Liver (tissue), 9 donors: ENCODE data around the gene CMC1. TPM values are rescaled to one million over a fixed set of nuclear protein-coding genes. Genes with fewer than 3 reads are reported as not detected.

Experiments used
- DNase-seq: peaks from one replicate; pipeline ENCODE4 v3.0.0-alpha.2; 2017; ENCODE audit warnings: low spot score
- H3K27ac ChIP-seq, 2 donors: one replicate each; pipeline ENCODE4 v1.7.0; 2013; ENCODE audit warnings: inconsistent platforms in 2 of 2, low read length in 2 of 2, control low read depth in 1 of 2, low read depth in 1 of 2, mild to moderate bottlenecking in 1 of 2
- H3K27me3 ChIP-seq, 4 donors: one replicate each; pipeline versions ENCODE4 v1.6.1 to v1.7.0; 2013; ENCODE audit warnings: low read length in 3 of 4, inconsistent platforms in 1 of 4, mild to moderate bottlenecking in 1 of 4, moderate library complexity in 1 of 4; ENCODE audit not compliant: control insufficient read depth in 4 of 4, insufficient read depth in 4 of 4
- H3K36me3 ChIP-seq, 4 donors: one replicate each; pipeline versions ENCODE4 v1.6.1 to v1.7.0; 2013; ENCODE audit warnings: low read length in 3 of 4, mild to moderate bottlenecking in 3 of 4, low read depth in 1 of 4, moderate library complexity in 1 of 4; ENCODE audit not compliant: control insufficient read depth in 4 of 4, insufficient read depth in 3 of 4
- H3K4me1 ChIP-seq, 4 donors: one replicate each; pipeline versions ENCODE4 v1.6.1 to v1.7.0; 2013; ENCODE audit warnings: low read length in 3 of 4, mild to moderate bottlenecking in 3 of 4, moderate library complexity in 1 of 4; ENCODE audit not compliant: control insufficient read depth in 4 of 4, insufficient read depth in 4 of 4
- H3K4me3 ChIP-seq, 3 donors: one replicate each; pipeline versions ENCODE4 v1.6.1 to v1.7.0; 2013; ENCODE audit warnings: low read length in 3 of 3, control low read depth in 1 of 3, low read depth in 1 of 3, mild to moderate bottlenecking in 1 of 3
- H3K9ac ChIP-seq, 2 donors: one replicate each; pipeline ENCODE4 v1.7.0; 2013; ENCODE audit warnings: low read length in 2 of 2, mild to moderate bottlenecking in 2 of 2, moderate library complexity in 2 of 2, control low read depth in 1 of 2, low read depth in 1 of 2
- H3K9me3 ChIP-seq, 4 donors: one replicate each; pipeline versions ENCODE4 v1.6.1 to v1.7.0; 2013; ENCODE audit warnings: low read length in 3 of 4; ENCODE audit not compliant: control insufficient read depth in 4 of 4
- EGR1 ChIP-seq, 2 donors: IDR thresholded peaks; 2 replicates each; pipeline ENCODE4 v1.6.1; 2016 to 2018; ENCODE audit warnings: antibody characterized with exemption in 2 of 2, low read depth in 2 of 2
- FOXA1 ChIP-seq: IDR thresholded peaks from 2 replicates; pipeline ENCODE4 v1.6.1; 2016; ENCODE audit warnings: antibody characterized with exemption
- FOXA2 ChIP-seq: IDR thresholded peaks from 2 replicates; pipeline ENCODE4 v1.6.1; 2016; ENCODE audit warnings: antibody characterized with exemption
- GABPA ChIP-seq, 2 donors: IDR thresholded peaks in 1 of 2; conservative IDR thresholded peaks in 1 of 2; 2 replicates each; pipeline ENCODE4 v1.6.1; 2016; ENCODE audit warnings: antibody characterized with exemption in 2 of 2, mild to moderate bottlenecking in 1 of 2, moderate library complexity in 1 of 2
- HNF4A ChIP-seq, 2 donors: conservative IDR thresholded peaks; 2 replicates each; pipeline ENCODE4 v1.6.1; 2016; ENCODE audit warnings: antibody characterized with exemption in 2 of 2, mild to moderate bottlenecking in 2 of 2
- HNF4G ChIP-seq: IDR thresholded peaks from 2 replicates; pipeline ENCODE4 v1.6.1; 2016; ENCODE audit warnings: antibody characterized with exemption
- JUND ChIP-seq, 2 donors: IDR thresholded peaks; 2 replicates each; pipeline ENCODE4 v1.6.1; 2016; ENCODE audit warnings: antibody characterized with exemption in 2 of 2
- NR2F2 ChIP-seq: IDR thresholded peaks from 2 replicates; pipeline ENCODE4 v1.6.1; 2016; ENCODE audit warnings: antibody characterized with exemption
- RAD21 ChIP-seq, 2 donors: IDR thresholded peaks; 2 replicates each; pipeline ENCODE4 v1.6.1; 2016; ENCODE audit warnings: antibody characterized with exemption in 2 of 2, mild to moderate bottlenecking in 2 of 2
- RXRA ChIP-seq, 2 donors: IDR thresholded peaks; 2 replicates each; pipeline ENCODE4 v1.6.1; 2017 to 2018; ENCODE audit warnings: antibody characterized with exemption in 2 of 2, mild to moderate bottlenecking in 1 of 2
- SP1 ChIP-seq: IDR thresholded peaks from 2 replicates; pipeline ENCODE4 v1.6.1; 2018; ENCODE audit warnings: antibody characterized with exemption, mild to moderate bottlenecking
- TAF1 ChIP-seq: conservative IDR thresholded peaks from 2 replicates; pipeline ENCODE4 v1.6.1; 2016; ENCODE audit warnings: antibody characterized with exemption, mild to moderate bottlenecking
- YY1 ChIP-seq: IDR thresholded peaks from 2 replicates; pipeline ENCODE4 v1.6.1; 2016; ENCODE audit warnings: antibody characterized with exemption, mild to moderate bottlenecking
- WGBS: extraction: QIAGEN DNeasy Blood & Tissue Kit; methylation state at CpG from one replicate; pipeline ENCODE4 v1.1.7; 2013; 5-methylcytosine and 5-hydroxymethylcytosine counted together
- polyA plus RNA-seq, 2 donors: library from polyadenylated mRNA; stranded (reverse) in 1 of 2; unstranded in 1 of 2; fragments of 200-250 nt in 1 of 2; fragments of >200 nt in 1 of 2; fragmentation: Nextera tagmentation in 1 of 2; extraction: Ambion mirVana in 1 of 2; gene quantifications; one replicate each; pipeline versions ENCODE4 v1.2.1 to v1.2.3, GENCODE V29; 2013 to 2015
- total RNA-seq, 2 donors: library from RNA; depleted of rRNA; stranded (reverse); fragments of >200 nt; gene quantifications; one replicate each; pipeline ENCODE4 v1.2.3, GENCODE V29; 2014
- TF ChIP-seq, protein P1 (sequence below): IDR thresholded peaks from 2 replicates; pipeline ENCODE4 v1.6.1; 2016; ENCODE audit warnings: antibody characterized with exemption
- TF ChIP-seq, protein P2 (sequence below): IDR thresholded peaks from 2 replicates; pipeline ENCODE4 v1.6.1; 2016; ENCODE audit warnings: antibody characterized with exemption, mild to moderate bottlenecking
- TF ChIP-seq, protein P3 (sequence below): IDR thresholded peaks from 2 replicates; pipeline ENCODE4 v1.6.1; 2016; ENCODE audit warnings: antibody characterized with exemption
- TF ChIP-seq, protein P4 (sequence below): IDR thresholded peaks from 2 replicates; pipeline ENCODE4 v1.6.1; 2016; ENCODE audit warnings: antibody characterized with exemption
- TF ChIP-seq, protein P5 (sequence below): fragments of 150-350 bp; IDR thresholded peaks from 2 replicates; pipeline ENCODE4 v1.5.1; 2017; ENCODE audit warnings: improper control_type of control experiment, low read depth, low read length; ENCODE audit not compliant: missing input control
- donor health status: healthy.
- donor health status: healthy.
- donor health status: healthy.
- donor health status: healthy.
- donor health status: healthy.

The CMC1 gene
- total and polyA plus RNA-seq, 4 donors, result 4.2 to 58.4 (median 15.6) TPM

DNA sequence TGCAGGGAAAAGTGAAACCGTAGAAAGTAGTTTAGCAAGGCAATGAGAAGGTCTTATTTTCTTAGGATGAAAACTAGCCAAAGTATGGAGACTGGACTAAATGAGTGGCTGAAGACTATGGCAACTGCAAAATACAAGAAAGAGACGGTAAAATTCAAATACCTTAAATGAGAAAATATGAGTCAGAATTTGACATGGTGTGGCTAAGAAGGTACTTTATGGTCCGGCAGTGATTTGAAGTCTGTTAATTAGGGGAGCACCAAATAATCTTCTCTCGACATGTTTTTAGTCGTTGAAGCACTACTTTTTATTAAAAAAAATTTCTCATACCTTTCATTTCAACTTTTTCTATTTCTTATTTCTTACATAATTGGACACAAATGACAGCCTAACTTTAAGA lies 12.8 kb upstream of the CMC1 start:
- H3K4me3 ChIP-seq, result no peak overlapping the region
- no peaks in the 10 kb centered on the region for H3K4me1 ChIP-seq
- DNase-seq, result no peak
- H3K36me3 ChIP-seq, result no peaks in the 10 kb centered on the region
- no peaks in the 10 kb centered on the region for H3K27me3 ChIP-seq
- H3K9ac ChIP-seq, result no peak overlapping the region
- no peak overlapping the region for H3K27ac ChIP-seq
- no peak for TF ChIP-seq SP1
- TF ChIP-seq NR2F2, result no peak
- TF ChIP-seq, protein P1, sequence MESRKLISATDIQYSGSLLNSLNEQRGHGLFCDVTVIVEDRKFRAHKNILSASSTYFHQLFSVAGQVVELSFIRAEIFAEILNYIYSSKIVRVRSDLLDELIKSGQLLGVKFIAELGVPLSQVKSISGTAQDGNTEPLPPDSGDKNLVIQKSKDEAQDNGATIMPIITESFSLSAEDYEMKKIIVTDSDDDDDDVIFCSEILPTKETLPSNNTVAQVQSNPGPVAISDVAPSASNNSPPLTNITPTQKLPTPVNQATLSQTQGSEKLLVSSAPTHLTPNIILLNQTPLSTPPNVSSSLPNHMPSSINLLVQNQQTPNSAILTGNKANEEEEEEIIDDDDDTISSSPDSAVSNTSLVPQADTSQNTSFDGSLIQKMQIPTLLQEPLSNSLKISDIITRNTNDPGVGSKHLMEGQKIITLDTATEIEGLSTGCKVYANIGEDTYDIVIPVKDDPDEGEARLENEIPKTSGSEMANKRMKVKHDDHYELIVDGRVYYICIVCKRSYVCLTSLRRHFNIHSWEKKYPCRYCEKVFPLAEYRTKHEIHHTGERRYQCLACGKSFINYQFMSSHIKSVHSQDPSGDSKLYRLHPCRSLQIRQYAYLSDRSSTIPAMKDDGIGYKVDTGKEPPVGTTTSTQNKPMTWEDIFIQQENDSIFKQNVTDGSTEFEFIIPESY, result no peak
- no peak for TF ChIP-seq HNF4G
- TF ChIP-seq HNF4A (conservative IDR thresholded peaks at IDR 0.05), result no peak
- TF ChIP-seq GABPA (IDR thresholded peaks at IDR 0.05 in 1 of 2, conservative IDR thresholded peaks at IDR 0.05 in 1 of 2), result no peak
- no peak for TF ChIP-seq FOXA1
- TF ChIP-seq, protein P2, sequence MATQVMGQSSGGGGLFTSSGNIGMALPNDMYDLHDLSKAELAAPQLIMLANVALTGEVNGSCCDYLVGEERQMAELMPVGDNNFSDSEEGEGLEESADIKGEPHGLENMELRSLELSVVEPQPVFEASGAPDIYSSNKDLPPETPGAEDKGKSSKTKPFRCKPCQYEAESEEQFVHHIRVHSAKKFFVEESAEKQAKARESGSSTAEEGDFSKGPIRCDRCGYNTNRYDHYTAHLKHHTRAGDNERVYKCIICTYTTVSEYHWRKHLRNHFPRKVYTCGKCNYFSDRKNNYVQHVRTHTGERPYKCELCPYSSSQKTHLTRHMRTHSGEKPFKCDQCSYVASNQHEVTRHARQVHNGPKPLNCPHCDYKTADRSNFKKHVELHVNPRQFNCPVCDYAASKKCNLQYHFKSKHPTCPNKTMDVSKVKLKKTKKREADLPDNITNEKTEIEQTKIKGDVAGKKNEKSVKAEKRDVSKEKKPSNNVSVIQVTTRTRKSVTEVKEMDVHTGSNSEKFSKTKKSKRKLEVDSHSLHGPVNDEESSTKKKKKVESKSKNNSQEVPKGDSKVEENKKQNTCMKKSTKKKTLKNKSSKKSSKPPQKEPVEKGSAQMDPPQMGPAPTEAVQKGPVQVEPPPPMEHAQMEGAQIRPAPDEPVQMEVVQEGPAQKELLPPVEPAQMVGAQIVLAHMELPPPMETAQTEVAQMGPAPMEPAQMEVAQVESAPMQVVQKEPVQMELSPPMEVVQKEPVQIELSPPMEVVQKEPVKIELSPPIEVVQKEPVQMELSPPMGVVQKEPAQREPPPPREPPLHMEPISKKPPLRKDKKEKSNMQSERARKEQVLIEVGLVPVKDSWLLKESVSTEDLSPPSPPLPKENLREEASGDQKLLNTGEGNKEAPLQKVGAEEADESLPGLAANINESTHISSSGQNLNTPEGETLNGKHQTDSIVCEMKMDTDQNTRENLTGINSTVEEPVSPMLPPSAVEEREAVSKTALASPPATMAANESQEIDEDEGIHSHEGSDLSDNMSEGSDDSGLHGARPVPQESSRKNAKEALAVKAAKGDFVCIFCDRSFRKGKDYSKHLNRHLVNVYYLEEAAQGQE, result no peak
- no peak for TF ChIP-seq JUND (IDR thresholded peaks at IDR 0.05)
- no peak for TF ChIP-seq TAF1
- TF ChIP-seq, protein P3, sequence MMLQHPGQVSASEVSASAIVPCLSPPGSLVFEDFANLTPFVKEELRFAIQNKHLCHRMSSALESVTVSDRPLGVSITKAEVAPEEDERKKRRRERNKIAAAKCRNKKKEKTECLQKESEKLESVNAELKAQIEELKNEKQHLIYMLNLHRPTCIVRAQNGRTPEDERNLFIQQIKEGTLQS, result no peak
- TF ChIP-seq EGR1 (IDR thresholded peaks at IDR 0.05; ENCODE audit: low read depth in 2 of 2), result no peak
- TF ChIP-seq FOXA2, result no peak
- TF ChIP-seq RXRA (IDR thresholded peaks at IDR 0.05), result no peak
- TF ChIP-seq, protein P4, sequence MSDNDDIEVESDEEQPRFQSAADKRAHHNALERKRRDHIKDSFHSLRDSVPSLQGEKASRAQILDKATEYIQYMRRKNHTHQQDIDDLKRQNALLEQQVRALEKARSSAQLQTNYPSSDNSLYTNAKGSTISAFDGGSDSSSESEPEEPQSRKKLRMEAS, result no peak
- no peak for TF ChIP-seq RAD21 (IDR thresholded peaks at IDR 0.05)
- TF ChIP-seq, protein P5, sequence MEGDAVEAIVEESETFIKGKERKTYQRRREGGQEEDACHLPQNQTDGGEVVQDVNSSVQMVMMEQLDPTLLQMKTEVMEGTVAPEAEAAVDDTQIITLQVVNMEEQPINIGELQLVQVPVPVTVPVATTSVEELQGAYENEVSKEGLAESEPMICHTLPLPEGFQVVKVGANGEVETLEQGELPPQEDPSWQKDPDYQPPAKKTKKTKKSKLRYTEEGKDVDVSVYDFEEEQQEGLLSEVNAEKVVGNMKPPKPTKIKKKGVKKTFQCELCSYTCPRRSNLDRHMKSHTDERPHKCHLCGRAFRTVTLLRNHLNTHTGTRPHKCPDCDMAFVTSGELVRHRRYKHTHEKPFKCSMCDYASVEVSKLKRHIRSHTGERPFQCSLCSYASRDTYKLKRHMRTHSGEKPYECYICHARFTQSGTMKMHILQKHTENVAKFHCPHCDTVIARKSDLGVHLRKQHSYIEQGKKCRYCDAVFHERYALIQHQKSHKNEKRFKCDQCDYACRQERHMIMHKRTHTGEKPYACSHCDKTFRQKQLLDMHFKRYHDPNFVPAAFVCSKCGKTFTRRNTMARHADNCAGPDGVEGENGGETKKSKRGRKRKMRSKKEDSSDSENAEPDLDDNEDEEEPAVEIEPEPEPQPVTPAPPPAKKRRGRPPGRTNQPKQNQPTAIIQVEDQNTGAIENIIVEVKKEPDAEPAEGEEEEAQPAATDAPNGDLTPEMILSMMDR, result no peak
- no peak for TF ChIP-seq YY1
- 96% methylated on average over 5 of the region's 5 CpGs for WGBS
- no peaks in the 10 kb centered on the region for H3K9me3 ChIP-seq

DNA sequence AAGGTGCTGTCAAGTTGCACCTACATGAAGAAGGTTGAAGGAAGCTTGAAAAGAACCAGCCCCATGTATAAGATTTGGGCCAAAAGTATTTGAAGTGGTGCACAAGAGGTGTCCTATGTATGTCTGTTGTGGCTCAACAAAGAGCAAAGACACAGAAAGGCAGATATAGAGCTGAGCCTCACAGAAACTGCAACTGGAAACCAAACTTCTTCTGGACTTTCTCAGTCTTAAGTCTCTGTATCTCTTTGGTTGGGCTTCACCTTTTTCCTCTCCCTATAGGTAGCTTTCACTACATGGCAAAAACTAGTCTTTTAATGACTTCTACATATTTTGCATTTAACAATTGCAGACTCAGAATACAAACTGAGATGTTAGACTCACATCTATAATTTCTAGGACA lies 8.8 kb upstream of the CMC1 start:
- H3K27ac ChIP-seq, result no peak overlapping the region
- no peak overlapping the region for H3K9ac ChIP-seq
- H3K4me3 ChIP-seq, result no peak overlapping the region
- H3K27me3 ChIP-seq, result no peaks in the 10 kb centered on the region
- H3K4me1 ChIP-seq, result no peaks in the 10 kb centered on the region
- no peaks in the 10 kb centered on the region for H3K9me3 ChIP-seq
- H3K36me3 ChIP-seq, result no peaks in the 10 kb centered on the region
- TF ChIP-seq HNF4A (conservative IDR thresholded peaks at IDR 0.05) (no peak), JUND (IDR thresholded peaks at IDR 0.05) (no peak), TAF1 (no peak), HNF4G (no peak), FOXA2 (no peak)
- TF ChIP-seq, protein P1, result no peak
- TF ChIP-seq, protein P2, result no peak
- TF ChIP-seq, protein P4, result no peak
- DNase-seq, result no peak
